OCI-LY1 (cell line): ENCODE measurements around the gene MYOCOS.

Experiments used
- H2AFZ ChIP-seq: fragments of 200-600 bp; sonication (generic), shearing (Covaris generic); 2 replicates; pipeline ENCODE4 v1.6.0; 2014; ENCODE audit warnings: antibody characterized with exemption, mild to moderate bottlenecking, low read length
- H3F3A ChIP-seq: fragments of 200-600 bp; sonication (generic), shearing (Covaris generic); 2 replicates; pipeline ENCODE4 v1.6.0; 2014; ENCODE audit warnings: mild to moderate bottlenecking, antibody characterized with exemption, low read length, moderate library complexity; ENCODE audit not compliant: insufficient read depth
- H3K27ac ChIP-seq: fragments of 200-600 bp; sonication (generic); 2 replicates; pipeline ENCODE4 v1.5.1; 2014; ENCODE audit warnings: low read length, mixed run types, mild to moderate bottlenecking, low read depth; ENCODE audit not compliant: poor library complexity, severe bottlenecking
- H3K27me3 ChIP-seq: fragments of 200-600 bp; sonication (generic); 2 replicates; pipeline ENCODE4 v1.6.0; 2014; ENCODE audit warnings: antibody characterized with exemption, mild to moderate bottlenecking, low read length, moderate library complexity; ENCODE audit not compliant: insufficient read depth
- H3K36me3 ChIP-seq: fragments of 200-600 bp; sonication (generic); 2 replicates; pipeline ENCODE4 v1.6.1; 2014; ENCODE audit warnings: mild to moderate bottlenecking, antibody characterized with exemption, low read length, moderate library complexity, mixed read lengths; ENCODE audit not compliant: insufficient read depth
- H3K4me1 ChIP-seq: fragments of 200-600 bp; sonication (generic); 2 replicates; pipeline ENCODE4 v1.5.1; 2014; ENCODE audit warnings: mild to moderate bottlenecking, low read length, moderate library complexity; ENCODE audit not compliant: insufficient read depth, severe bottlenecking
- H3K4me2 ChIP-seq: fragments of 200-600 bp; sonication (generic), shearing (Covaris generic); 2 replicates; pipeline ENCODE4 v1.6.1; 2014; ENCODE audit warnings: low read length
- H3K4me3 ChIP-seq: fragments of 200-600 bp; sonication (generic); 2 replicates; pipeline ENCODE4 v1.5.1; 2014; ENCODE audit warnings: low read length, low read depth, mild to moderate bottlenecking, mixed read lengths; ENCODE audit not compliant: poor library complexity, severe bottlenecking
- H3K79me2 ChIP-seq: fragments of 200-600 bp; shearing (Covaris generic); 2 replicates; pipeline ENCODE4 v1.6.1; 2016; ENCODE audit warnings: mixed run types, low read length, mixed read lengths; ENCODE audit not compliant: insufficient read depth
- H3K9ac ChIP-seq: fragments of 200-600 bp; sonication (generic), shearing (Covaris generic); 2 replicates; pipeline ENCODE4 v1.6.1; 2014; ENCODE audit warnings: mild to moderate bottlenecking, low read length, mixed read lengths
- H3K9me2 ChIP-seq: fragments of 200-600 bp; sonication (generic), shearing (Covaris generic); 2 replicates; pipeline ENCODE4 v1.6.1; 2014; ENCODE audit warnings: low read depth, mild to moderate bottlenecking, low read length, mixed read lengths
- H3K9me3 ChIP-seq: fragments of 200-600 bp; shearing (Covaris generic); 2 replicates; pipeline ENCODE4 v1.6.1; 2014; ENCODE audit warnings: low read length, mixed read lengths
- H4K20me1 ChIP-seq: fragments of 200-600 bp; sonication (generic), shearing (Covaris generic); 2 replicates; pipeline ENCODE4 v1.6.0; 2016; ENCODE audit warnings: mild to moderate bottlenecking, low read length; ENCODE audit not compliant: insufficient read depth
- CTCF ChIP-seq: fragments of 200-600 bp; sonication (generic), shearing (Covaris generic); IDR thresholded peaks from 2 replicates; pipeline ENCODE4 v1.5.1; 2017; ENCODE audit warnings: mild to moderate bottlenecking, antibody characterized with exemption, low read length, moderate library complexity, mixed read lengths
- EZH2 ChIP-seq: fragments of 200-600 bp; sonication (generic), shearing (Covaris generic); IDR thresholded peaks from 2 replicates; pipeline ENCODE4 v1.8.0; 2017; ENCODE audit warnings: borderline replicate concordance, mixed run types, mild to moderate bottlenecking, antibody characterized with exemption, low read length, moderate library complexity, mixed read lengths

Gene MYOCOS

GRCh38 chr1:171622152-171622462 is at the start of gene MYOCOS:
Gene MYOCOS (plus strand): TSS chr1:171622243. CDS start chr1:171623884, 1,641 bp downstream.
- H3K79me2 ChIP-seq = no peaks in the 10 kb centered on the region
- no peak within 1 kb of the TSS for H3K4me2 ChIP-seq
- no peaks in the 10 kb centered on the region for H3F3A ChIP-seq
- H2AFZ ChIP-seq = no peak within 1 kb of the TSS
- no peaks in the 10 kb centered on the region for H3K27me3 ChIP-seq
- TF ChIP-seq CTCF (no peak), EZH2 (no peak)
- H3K4me3 ChIP-seq = no peak within 1 kb of the TSS
- H4K20me1 ChIP-seq = no peaks in the 10 kb centered on the region
- no peaks in the 10 kb centered on the region for H3K36me3 ChIP-seq
- no peaks in the 10 kb centered on the region for H3K9me3 ChIP-seq
- H3K9ac ChIP-seq = no peak within 1 kb of the TSS
- H3K27ac ChIP-seq = no peak within 1 kb of the TSS
- no peaks in the 10 kb centered on the region for H3K4me1 ChIP-seq
- no peaks in the 10 kb centered on the region for H3K9me2 ChIP-seq

- Histone ChIP-seq H4K20me1 (no peaks in the 10 kb centered on the region), H3K27me3 (no peaks in the 10 kb centered on the region), H3K9me2 (no peaks in the 10 kb centered on the region), H3K4me2 (no peak overlapping the region), H3K9me3 (no peaks in the 10 kb centered on the region), H3K4me1 (no peaks in the 10 kb centered on the region), H3K4me3 (no peak overlapping the region), H2AFZ (no peak overlapping the region), H3K79me2 (no peaks in the 10 kb centered on the region; the same call in 1 of the 2 replicates), H3F3A (0 out of 2 replicates have a peak, but pooled peaks cover 3% of the 10 kb centered on the region), H3K36me3 (peaks cover 86% of the 10 kb centered on the region), H3K9ac (no peak overlapping the region), H3K27ac (no peak overlapping the region)
- TF ChIP-seq EZH2 (no peak), CTCF (no peak)
Observed at GRCh38 chr1:171576144-171576543, 45.9 kb upstream of the MYOCOS start.

GRCh38 chr1:171581226-171581625 is 40.8 kb upstream of the MYOCOS start:
- H4K20me1 ChIP-seq = no peaks in the 10 kb centered on the region
- H3K9me3 ChIP-seq = no peaks in the 10 kb centered on the region
- H3K9ac ChIP-seq = no peak overlapping the region
- no peaks in the 10 kb centered on the region for H3K9me2 ChIP-seq
- no peaks in the 10 kb centered on the region for H3K4me1 ChIP-seq
- H3K27me3 ChIP-seq = no peaks in the 10 kb centered on the region
- H3K27ac ChIP-seq = no peak overlapping the region
- H3K4me2 ChIP-seq = no peak overlapping the region
- no peaks in the 10 kb centered on the region for H3K79me2 ChIP-seq
- H3K4me3 ChIP-seq = no peak overlapping the region
- no peaks in the 10 kb centered on the region for H3F3A ChIP-seq
- H3K36me3 ChIP-seq = peaks cover 94% of the 10 kb centered on the region
- H2AFZ ChIP-seq = no peak overlapping the region
- TF ChIP-seq EZH2 (no peak), CTCF (no peak)
